ENCODE measurements around the gene INAVA. TPM values are rescaled to one million over a fixed set of nuclear protein-coding genes. Genes with fewer than 3 reads are reported as not detected.

Gene INAVA
- total and polyA plus RNA-seq, 2 of the 13 experiments (the other 11 are each of a cell fraction or from before 2014, with no cell fraction given): 6.0 to 13.5 TPM

DNA sequence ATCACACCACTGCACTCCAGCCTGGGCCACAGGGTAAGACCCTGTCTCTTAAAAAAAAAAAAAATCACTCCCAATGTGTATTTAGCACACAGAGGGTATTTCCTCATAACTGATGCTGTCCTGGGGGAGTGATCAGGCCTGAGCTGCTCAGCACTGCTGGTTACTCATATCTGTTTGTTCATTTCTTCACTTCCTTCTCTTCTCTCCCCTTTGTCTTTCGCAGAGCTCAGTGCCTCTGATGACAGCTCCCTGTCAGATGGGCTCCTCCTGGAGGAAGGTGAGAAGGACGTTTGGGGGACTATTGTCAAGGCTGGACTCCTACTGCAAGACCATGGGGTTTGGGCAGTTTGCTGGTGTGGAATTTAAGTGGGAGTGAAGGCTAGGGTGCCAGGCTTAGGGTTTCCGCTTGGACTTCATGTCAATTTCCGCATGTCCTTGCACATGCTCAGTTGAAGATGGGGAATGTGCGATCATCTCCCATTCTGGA, 13.0 kb downstream of the INAVA start (continued):
- TF ChIP-seq MNT (IDR thresholded peaks at IDR 0.05) (no peak), ZNF292 (CRISPR knock-in tag; IDR thresholded peaks at IDR 0.05; ENCODE audit: borderline replicate concordance, low read depth) (peak; percentile 49; the same call in 1 of the 2 replicates), BRCA1 (CRISPR knock-in tag; IDR thresholded peaks at IDR 0.05) (no peak), ZNF12 (CRISPR knock-in tag; IDR thresholded peaks at IDR 0.05) (0 out of 2 replicates have a peak, but pooled peaks have one; percentile 14), SRSF1 (optimal IDR thresholded peaks at IDR 0.05; ENCODE audit: low read depth, low read length) (no peak), RCOR2 (CRISPR knock-in tag; IDR thresholded peaks at IDR 0.05) (0 out of 2 replicates have a peak, but pooled peaks have one; percentile 12), BCLAF1 (IDR thresholded peaks at IDR 0.05) (no peak), JDP2 (CRISPR knock-in tag; IDR thresholded peaks at IDR 0.05; ENCODE audit: borderline replicate concordance) (no peak), RNF2 (conservative IDR thresholded peaks at IDR 0.05; ENCODE audit: low read depth) (no peak), KDM2A (CRISPR knock-in tag; IDR thresholded peaks at IDR 0.05; ENCODE audit: borderline replicate concordance, low read depth) (no peak), ZFAT (CRISPR knock-in tag; conservative IDR thresholded peaks at IDR 0.05) (no peak), ZNF343 (CRISPR knock-in tag; IDR thresholded peaks at IDR 0.05) (no peak), ZNF614 (CRISPR knock-in tag; IDR thresholded peaks at IDR 0.05; ENCODE audit: borderline replicate concordance) (peak; percentile 73; the same call in 1 of the 2 replicates), HMGXB3 (CRISPR knock-in tag; IDR thresholded peaks at IDR 0.05; ENCODE audit: borderline replicate concordance) (no peak)
- TF ChIP-seq, protein P1, sequence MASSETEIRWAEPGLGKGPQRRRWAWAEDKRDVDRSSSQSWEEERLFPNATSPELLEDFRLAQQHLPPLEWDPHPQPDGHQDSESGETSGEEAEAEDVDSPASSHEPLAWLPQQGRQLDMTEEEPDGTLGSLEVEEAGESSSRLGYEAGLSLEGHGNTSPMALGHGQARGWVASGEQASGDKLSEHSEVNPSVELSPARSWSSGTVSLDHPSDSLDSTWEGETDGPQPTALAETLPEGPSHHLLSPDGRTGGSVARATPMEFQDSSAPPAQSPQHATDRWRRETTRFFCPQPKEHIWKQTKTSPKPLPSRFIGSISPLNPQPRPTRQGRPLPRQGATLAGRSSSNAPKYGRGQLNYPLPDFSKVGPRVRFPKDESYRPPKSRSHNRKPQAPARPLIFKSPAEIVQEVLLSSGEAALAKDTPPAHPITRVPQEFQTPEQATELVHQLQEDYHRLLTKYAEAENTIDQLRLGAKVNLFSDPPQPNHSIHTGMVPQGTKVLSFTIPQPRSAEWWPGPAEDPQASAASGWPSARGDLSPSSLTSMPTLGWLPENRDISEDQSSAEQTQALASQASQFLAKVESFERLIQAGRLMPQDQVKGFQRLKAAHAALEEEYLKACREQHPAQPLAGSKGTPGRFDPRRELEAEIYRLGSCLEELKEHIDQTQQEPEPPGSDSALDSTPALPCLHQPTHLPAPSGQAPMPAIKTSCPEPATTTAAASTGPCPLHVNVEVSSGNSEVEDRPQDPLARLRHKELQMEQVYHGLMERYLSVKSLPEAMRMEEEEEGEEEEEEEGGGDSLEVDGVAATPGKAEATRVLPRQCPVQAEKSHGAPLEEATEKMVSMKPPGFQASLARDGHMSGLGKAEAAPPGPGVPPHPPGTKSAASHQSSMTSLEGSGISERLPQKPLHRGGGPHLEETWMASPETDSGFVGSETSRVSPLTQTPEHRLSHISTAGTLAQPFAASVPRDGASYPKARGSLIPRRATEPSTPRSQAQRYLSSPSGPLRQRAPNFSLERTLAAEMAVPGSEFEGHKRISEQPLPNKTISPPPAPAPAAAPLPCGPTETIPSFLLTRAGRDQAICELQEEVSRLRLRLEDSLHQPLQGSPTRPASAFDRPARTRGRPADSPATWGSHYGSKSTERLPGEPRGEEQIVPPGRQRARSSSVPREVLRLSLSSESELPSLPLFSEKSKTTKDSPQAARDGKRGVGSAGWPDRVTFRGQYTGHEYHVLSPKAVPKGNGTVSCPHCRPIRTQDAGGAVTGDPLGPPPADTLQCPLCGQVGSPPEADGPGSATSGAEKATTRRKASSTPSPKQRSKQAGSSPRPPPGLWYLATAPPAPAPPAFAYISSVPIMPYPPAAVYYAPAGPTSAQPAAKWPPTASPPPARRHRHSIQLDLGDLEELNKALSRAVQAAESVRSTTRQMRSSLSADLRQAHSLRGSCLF (CRISPR knock-in tag; IDR thresholded peaks at IDR 0.05; ENCODE audit: borderline replicate concordance): no peak
